Mesendoderm (in vitro differentiated cells): ENCODE measurements around the gene NEDD4L.

Source experiments
- DNase-seq: peaks from one replicate; pipeline ENCODE4 v3.0.0; 2013
- H2AK5ac ChIP-seq: 2 replicates; pipeline ENCODE4 v1.6.1; 2013; ENCODE audit warnings: low read length, inconsistent platforms
- H2BK120ac ChIP-seq: 2 replicates; pipeline ENCODE4 v1.6.1; 2013; ENCODE audit warnings: low read depth, mild to moderate bottlenecking, low read length, moderate library complexity, mixed read lengths
- H2BK15ac ChIP-seq: replicated peaks from 2 replicates; pipeline ENCODE4 v1.6.1; 2013; ENCODE audit warnings: low read depth, mild to moderate bottlenecking, moderate library complexity
- H2BK5ac ChIP-seq: 2 replicates; pipeline ENCODE4 v1.6.1; 2013; ENCODE audit warnings: low read length, inconsistent platforms
- H3K18ac ChIP-seq: 2 replicates; pipeline ENCODE4 v1.6.1; 2013; ENCODE audit warnings: mild to moderate bottlenecking, low read length, mixed read lengths
- H3K23ac ChIP-seq: one replicate; pipeline ENCODE4 v1.6.1; 2013; ENCODE audit warnings: low read length
- H3K27ac ChIP-seq: 2 replicates; pipeline ENCODE4 v1.5.1; 2013; ENCODE audit warnings: low read depth, mild to moderate bottlenecking, inconsistent platforms, low read length, moderate library complexity
- H3K27me3 ChIP-seq: 2 replicates; pipeline ENCODE4 v1.6.1; 2013; ENCODE audit warnings: low read length, control low read depth, mild to moderate bottlenecking, inconsistent platforms; ENCODE audit not compliant: insufficient read depth, poor library complexity
- H3K36me3 ChIP-seq: 2 replicates; pipeline ENCODE4 v1.6.1; 2013; ENCODE audit warnings: low read length, inconsistent platforms; ENCODE audit not compliant: control insufficient read depth, insufficient read depth
- H3K4ac ChIP-seq: one replicate; pipeline ENCODE4 v1.6.1; 2013; ENCODE audit warnings: low read depth, mild to moderate bottlenecking, low read length, moderate library complexity
- H3K4me1 ChIP-seq: 2 replicates; pipeline ENCODE4 v1.6.1; 2013; ENCODE audit warnings: low read depth, low read length, inconsistent platforms; ENCODE audit not compliant: control insufficient read depth
- H3K4me2 ChIP-seq: 2 replicates; pipeline ENCODE4 v1.6.1; 2013; ENCODE audit warnings: low read length
- H3K4me3 ChIP-seq: 2 replicates; pipeline ENCODE4 v1.5.1; 2013; ENCODE audit warnings: mild to moderate bottlenecking, low read length
- H3K56ac ChIP-seq: one replicate; pipeline ENCODE4 v1.6.1; 2013; ENCODE audit warnings: low read length
- H3K79me1 ChIP-seq: 2 replicates; pipeline ENCODE4 v1.6.1; 2013; ENCODE audit warnings: low read length, inconsistent platforms
- H3K79me2 ChIP-seq: 2 replicates; pipeline ENCODE4 v1.6.1; 2013; ENCODE audit warnings: mild to moderate bottlenecking, low read length; ENCODE audit not compliant: control insufficient read depth, insufficient read depth
- H3K9ac ChIP-seq: 2 replicates; pipeline ENCODE4 v1.6.1; 2013; ENCODE audit warnings: low read length, inconsistent platforms
- H4K5ac ChIP-seq: one replicate; pipeline ENCODE4 v1.6.1; 2013; ENCODE audit warnings: low read length
- H4K8ac ChIP-seq: one replicate; pipeline ENCODE4 v1.6.1; 2013; ENCODE audit warnings: low read depth, mild to moderate bottlenecking, control low read depth, low read length, moderate library complexity
- WGBS: extraction: QIAGEN DNeasy Blood & Tissue Kit; methylation state at CpG from one replicate; pipeline ENCODE4 v1.1.7; 2013; ENCODE audit warnings: low lambda C conversion rate, missing lambda C conversion rate; ENCODE audit not compliant: insufficient coverage; ENCODE audit errors: extremely low coverage; 5-methylcytosine and 5-hydroxymethylcytosine counted together

Gene NEDD4L

GRCh38 chr18:58046093-58046793, 2.2 kb downstream of the NEDD4L start:
- DNase-seq = peak; percentile 85

GRCh38 chr18:58046794-58047555, 2.9 kb downstream of the NEDD4L start:
- no CpG with 5 or more reads among the region's 12 CpGs for WGBS
- Histone ChIP-seq H3K4me2 (no peak overlapping the region), H3K23ac (no peak overlapping the region), H2BK120ac (no peak overlapping the region), H3K79me2 (peaks cover 40% of the 10 kb centered on the region), H3K18ac (no peak overlapping the region), H4K5ac (no peak overlapping the region), H2AK5ac (no peak overlapping the region), H3K4ac (no peak overlapping the region), H3K4me3 (no peak overlapping the region), H3K4me1 (peaks cover 15% of the 10 kb centered on the region), H3K27ac (no peak overlapping the region), H4K8ac (no peak overlapping the region), H3K79me1 (peaks cover 3% of the 10 kb centered on the region), H3K56ac (no peak overlapping the region), H2BK5ac (no peak overlapping the region), H2BK15ac (no peak overlapping the region), H3K9ac (no peak overlapping the region), H3K27me3 (no peaks in the 10 kb centered on the region), H3K36me3 (no peaks in the 10 kb centered on the region)
- peak; percentile 50 for DNase-seq

More at GRCh38 chr18:58046093-58046793, 2.2 kb downstream of the NEDD4L start:
- Histone ChIP-seq H3K23ac (no peak overlapping the region), H3K79me2 (peaks cover 38% of the 10 kb centered on the region), H3K56ac (peak overlapping the region; percentile 90), H2BK120ac (no peak overlapping the region), H2AK5ac (no peak overlapping the region), H3K4me3 (peak overlapping the region; percentile 74), H3K4me1 (peaks cover 15% of the 10 kb centered on the region), H3K27ac (peak overlapping the region; percentile 42), H3K27me3 (no peaks in the 10 kb centered on the region), H2BK5ac (no peak overlapping the region), H4K8ac (no peak overlapping the region), H2BK15ac (no peak overlapping the region), H3K79me1 (peaks cover 3% of the 10 kb centered on the region), H4K5ac (no peak overlapping the region), H3K18ac (peak overlapping the region; percentile 73), H3K9ac (peak overlapping the region; percentile 79), H3K36me3 (no peaks in the 10 kb centered on the region), H3K4me2 (peak overlapping the region; percentile 49), H3K4ac (no peak overlapping the region)
- no CpG with 5 or more reads among the region's 9 CpGs for WGBS

GRCh38 chr18:58047556-58047882, 3.5 kb downstream of the NEDD4L start:
- H3K79me1 ChIP-seq = peaks cover 3% of the 10 kb centered on the region
- no peaks in the 10 kb centered on the region for H3K36me3 ChIP-seq
- no peak for DNase-seq
- H4K5ac ChIP-seq = no peak overlapping the region
- no peak overlapping the region for H4K8ac ChIP-seq
- H3K27ac ChIP-seq = no peak overlapping the region
- peaks cover 15% of the 10 kb centered on the region for H3K4me1 ChIP-seq
- H3K18ac ChIP-seq = no peak overlapping the region
- H3K4me3 ChIP-seq = no peak overlapping the region
- no peak overlapping the region for H3K56ac ChIP-seq
- H3K23ac ChIP-seq = no peak overlapping the region
- H2AK5ac ChIP-seq = no peak overlapping the region
- H2BK5ac ChIP-seq = no peak overlapping the region
- no peak overlapping the region for H2BK15ac ChIP-seq
- WGBS = no CpG with 5 or more reads among the region's 3 CpGs
- H3K79me2 ChIP-seq = peaks cover 44% of the 10 kb centered on the region
- no peak overlapping the region for H2BK120ac ChIP-seq
- no peaks in the 10 kb centered on the region for H3K27me3 ChIP-seq
- no peak overlapping the region for H3K9ac ChIP-seq
- no peak overlapping the region for H3K4ac ChIP-seq
- no peak overlapping the region for H3K4me2 ChIP-seq

GRCh38 chr18:58048081-58048642, 4.1 kb downstream of the NEDD4L start:
- Histone ChIP-seq H3K79me2 (peaks cover 49% of the 10 kb centered on the region), H3K79me1 (peaks cover 7% of the 10 kb centered on the region), H2BK5ac (no peak overlapping the region), H3K27ac (no peak overlapping the region), H3K4me2 (no peak overlapping the region), H3K4me1 (peaks cover 15% of the 10 kb centered on the region), H3K18ac (no peak overlapping the region), H3K23ac (no peak overlapping the region), H3K9ac (no peak overlapping the region), H2AK5ac (no peak overlapping the region), H3K4ac (no peak overlapping the region), H4K8ac (no peak overlapping the region), H4K5ac (no peak overlapping the region), H3K4me3 (no peak overlapping the region), H3K27me3 (no peaks in the 10 kb centered on the region), H3K56ac (no peak overlapping the region), H2BK15ac (no peak overlapping the region), H3K36me3 (no peaks in the 10 kb centered on the region), H2BK120ac (no peak overlapping the region)
- no CpG with 5 or more reads among the region's 5 CpGs for WGBS
- DNase-seq = no peak

- Histone ChIP-seq H3K56ac (no peak overlapping the region), H2BK5ac (no peak overlapping the region), H2BK120ac (no peak overlapping the region), H3K36me3 (no peaks in the 10 kb centered on the region), H3K79me2 (peaks cover 51% of the 10 kb centered on the region), H3K23ac (no peak overlapping the region), H3K4me2 (no peak overlapping the region), H2AK5ac (no peak overlapping the region), H3K27ac (no peak overlapping the region), H3K79me1 (peaks cover 7% of the 10 kb centered on the region), H3K18ac (no peak overlapping the region), H4K8ac (no peak overlapping the region), H3K4ac (no peak overlapping the region), H3K27me3 (no peaks in the 10 kb centered on the region), H3K4me1 (peaks cover 15% of the 10 kb centered on the region), H2BK15ac (no peak overlapping the region), H3K9ac (no peak overlapping the region), H3K4me3 (no peak overlapping the region), H4K5ac (no peak overlapping the region)
- no CpG with 5 or more reads among the region's 6 CpGs for WGBS
- DNase-seq = no peak
Measured at GRCh38 chr18:58049000-58049688, 5.1 kb downstream of the NEDD4L start.
